Activated CD4-positive, alpha-beta T cell treated with anti-CD3 and anti-CD28 coated beads, Interleukin-2, Interleukin-4, amounts not matched to agents 100 ng/mL and 50 ng/mL, durations not matched to agents 16 hours and 8 hours (primary cell): ENCODE measurements around the gene JUNB.
A peak's percentile ranks its signal among the peaks of the same experiment; 100 is the strongest.

ENCODE experiments used
- DNase-seq: peaks from one replicate; pipeline ENCODE4 v3.0.0-alpha.2; 2020; ENCODE audit warnings: low spot score

JUNB gene

DNA sequence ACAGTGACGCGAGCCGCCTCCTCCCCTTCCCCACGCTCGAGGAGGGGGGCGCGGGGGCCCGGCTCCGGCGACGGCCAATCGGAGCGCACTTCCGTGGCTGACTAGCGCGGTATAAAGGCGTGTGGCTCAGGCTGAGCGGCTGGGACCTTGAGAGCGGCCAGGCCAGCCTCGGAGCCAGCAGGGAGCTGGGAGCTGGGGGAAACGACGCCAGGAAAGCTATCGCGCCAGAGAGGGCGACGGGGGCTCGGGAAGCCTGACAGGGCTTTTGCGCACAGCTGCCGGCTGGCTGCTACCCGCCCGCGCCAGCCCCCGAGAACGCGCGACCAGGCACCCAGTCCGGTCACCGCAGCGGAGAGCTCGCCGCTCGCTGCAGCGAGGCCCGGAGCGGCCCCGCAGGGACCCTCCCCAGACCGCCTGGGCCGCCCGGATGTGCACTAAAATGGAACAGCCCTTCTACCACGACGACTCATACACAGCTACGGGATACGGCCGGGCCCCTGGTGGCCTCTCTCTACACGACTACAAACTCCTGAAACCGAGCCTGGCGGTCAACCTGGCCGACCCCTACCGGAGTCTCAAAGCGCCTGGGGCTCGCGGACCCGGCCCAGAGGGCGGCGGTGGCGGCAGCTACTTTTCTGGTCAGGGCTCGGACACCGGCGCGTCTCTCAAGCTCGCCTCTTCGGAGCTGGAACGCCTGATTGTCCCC lies at the start of gene JUNB:
TSS of gene JUNB (plus strand) at position 142 of the 706 bp plus-strand sequence. CDS start at position 428, 286 bp downstream.
- DNase-seq, result peak; percentile 99

DNA sequence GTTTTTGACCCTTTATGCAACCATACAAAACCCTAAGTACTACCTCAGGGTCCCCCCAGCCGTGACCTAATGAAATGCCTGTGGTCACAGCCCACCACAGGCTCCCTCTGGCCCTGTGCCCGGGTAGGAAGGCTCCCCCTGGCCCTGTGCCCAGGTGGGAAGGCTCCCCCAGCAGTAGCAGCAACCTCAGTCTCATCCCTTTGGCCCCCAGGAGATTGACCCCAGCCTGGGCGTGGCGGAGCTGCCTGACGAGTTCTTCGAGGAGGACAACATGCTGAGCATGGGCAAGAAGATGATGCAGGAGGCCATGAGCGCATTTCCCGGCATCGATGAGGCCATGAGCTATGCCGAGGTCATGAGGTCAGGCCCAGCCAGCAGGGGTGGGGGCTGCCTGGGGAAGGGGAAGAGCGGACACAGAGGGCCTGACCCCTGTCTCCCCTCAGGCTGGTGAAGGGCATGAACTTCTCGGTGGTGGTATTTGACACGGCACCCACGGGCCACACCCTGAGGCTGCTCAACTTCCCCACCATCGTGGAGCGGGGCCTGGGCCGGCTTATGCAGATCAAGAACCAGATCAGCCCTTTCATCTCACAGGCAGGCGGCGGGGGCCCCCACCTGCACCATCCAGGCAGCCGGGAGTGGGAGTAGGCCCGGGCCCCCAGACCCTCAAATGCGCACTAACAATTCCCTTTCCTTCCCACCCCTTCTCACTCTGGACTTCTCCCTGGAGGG lies 46.0 kb upstream of the JUNB start:
- DNase-seq, result no peak

DNA sequence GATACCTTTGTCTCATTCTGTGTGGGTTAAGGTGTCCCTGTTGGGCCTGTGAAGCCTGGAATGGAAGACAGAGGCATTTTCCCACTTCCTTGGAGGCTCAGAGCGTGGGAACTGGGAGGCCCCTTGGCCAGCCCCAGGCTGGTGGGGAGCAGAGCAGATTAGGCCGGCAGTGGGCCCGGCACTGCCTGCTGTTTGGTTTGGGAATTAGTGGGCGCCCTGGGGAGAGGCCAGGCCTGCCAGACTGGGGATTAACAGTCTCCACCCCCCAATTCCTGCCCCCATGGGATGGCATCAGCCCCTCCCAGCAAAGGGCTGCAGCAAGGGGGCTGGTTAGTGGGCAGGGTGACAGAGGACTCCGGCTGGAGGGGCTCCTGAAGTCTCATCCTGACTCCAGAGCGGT lies 42.8 kb upstream of the JUNB start:
- DNase-seq, result no peak

DNA sequence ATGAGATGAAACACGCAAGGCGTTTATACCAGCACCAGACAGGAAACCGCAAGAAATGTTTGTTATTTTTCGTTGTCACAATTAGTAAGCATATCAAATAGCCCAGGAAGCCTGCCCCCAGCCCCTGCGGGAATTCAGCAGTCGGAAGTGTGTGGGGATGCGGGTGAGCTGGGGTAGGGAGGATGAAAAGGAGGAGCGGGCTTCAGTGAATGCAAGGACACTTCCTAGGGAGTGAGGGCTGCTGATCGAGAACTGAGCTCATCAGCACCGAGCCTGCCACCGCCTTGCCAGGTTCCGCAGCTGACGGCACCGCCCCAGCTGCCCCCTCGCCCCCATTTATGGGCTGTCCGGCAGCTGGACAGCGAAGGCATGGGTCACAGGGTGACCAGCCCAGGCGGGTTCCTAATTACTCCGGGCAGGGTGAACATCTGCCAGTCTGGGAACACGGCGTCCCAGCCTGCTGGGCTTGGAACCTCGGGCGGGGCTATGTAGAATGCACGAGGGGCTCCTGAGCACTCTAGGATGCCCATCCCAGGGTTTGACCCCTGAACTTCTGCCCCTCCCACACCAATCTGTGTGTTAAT lies 41.3 kb upstream of the JUNB start:
- DNase-seq, result no peak

DNA sequence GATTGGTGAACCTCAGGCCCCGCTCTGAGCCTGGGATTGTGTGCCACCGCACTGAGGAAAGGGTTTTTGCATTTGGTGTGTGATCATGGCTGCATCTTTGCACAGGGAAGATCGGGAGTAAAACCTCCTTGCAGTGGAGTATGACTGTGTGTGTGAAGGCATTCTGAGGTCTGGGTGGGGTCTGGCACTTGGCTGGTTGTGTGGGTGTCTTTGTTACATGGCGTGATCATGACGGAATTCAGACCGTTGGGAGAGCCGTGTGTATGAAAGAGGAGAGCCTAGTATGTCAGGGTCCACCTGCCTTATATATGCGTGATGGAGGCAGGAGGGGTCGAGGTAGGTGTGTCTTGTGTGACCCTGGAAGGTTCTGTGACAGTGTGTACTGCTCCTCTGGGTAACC lies 40.4 kb upstream of the JUNB start:
- DNase-seq, result no peak

DNA sequence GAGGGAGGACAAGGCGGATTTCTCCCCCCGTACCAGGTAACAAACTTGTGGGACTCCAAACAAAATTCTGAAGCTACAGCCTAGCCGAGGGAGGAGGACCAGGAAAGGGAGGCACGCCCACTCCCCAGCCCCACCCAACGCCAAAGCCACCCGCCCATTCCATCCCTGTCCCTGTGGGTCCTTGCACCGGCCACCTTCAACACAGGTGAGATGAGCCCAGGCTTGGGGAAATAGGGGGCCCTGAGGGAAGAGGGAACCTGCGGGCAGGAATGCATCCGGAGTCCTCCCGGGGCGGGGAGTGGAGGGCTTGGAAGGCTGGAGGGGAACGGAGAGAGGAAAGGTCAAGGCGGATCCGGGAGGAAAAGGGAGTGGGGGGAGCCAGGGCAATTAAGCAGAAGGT lies 39.7 kb upstream of the JUNB start, which contains the start of gene BEST2:
TSS of gene BEST2 (plus strand) at position 157 of the 400 bp plus-strand sequence. CDS start 802 bp downstream, outside the sequence.
- no peak for DNase-seq

DNA sequence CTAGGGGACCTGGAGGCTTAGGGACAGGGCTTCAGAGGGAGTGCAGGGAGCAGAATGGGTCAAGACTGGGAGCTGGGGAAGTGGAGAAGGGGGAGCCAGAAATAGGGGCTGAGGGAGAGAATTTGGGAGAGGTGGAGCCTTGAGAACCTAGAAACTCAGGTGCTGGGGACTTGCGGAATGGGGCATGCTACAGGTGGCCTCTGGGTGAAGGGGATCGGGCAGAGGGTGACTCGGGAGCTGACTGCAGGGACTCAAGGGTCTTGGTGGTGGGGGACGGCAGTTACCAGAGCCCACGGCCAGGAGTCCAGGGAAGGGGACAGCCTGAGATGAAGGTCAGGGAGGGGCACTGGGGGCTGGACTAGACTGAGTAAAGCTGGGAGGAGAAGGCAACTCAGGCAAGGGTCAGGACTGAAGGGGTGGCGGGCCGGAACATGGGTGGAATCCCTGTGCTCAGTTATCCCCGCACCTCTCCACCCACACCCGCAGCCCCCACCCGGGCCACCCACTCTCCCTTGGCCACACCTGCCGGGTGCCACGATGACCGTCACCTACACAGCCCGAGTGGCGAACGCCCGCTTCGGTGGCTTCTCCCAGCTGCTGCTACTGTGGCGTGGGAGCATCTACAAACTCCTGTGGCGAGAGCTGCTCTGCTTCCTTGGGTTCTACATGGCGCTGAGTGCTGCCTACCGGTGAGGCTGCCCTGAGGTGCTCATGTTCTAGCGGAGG lies 39.1 kb upstream of the JUNB start:
- DNase-seq, result no peak

DNA sequence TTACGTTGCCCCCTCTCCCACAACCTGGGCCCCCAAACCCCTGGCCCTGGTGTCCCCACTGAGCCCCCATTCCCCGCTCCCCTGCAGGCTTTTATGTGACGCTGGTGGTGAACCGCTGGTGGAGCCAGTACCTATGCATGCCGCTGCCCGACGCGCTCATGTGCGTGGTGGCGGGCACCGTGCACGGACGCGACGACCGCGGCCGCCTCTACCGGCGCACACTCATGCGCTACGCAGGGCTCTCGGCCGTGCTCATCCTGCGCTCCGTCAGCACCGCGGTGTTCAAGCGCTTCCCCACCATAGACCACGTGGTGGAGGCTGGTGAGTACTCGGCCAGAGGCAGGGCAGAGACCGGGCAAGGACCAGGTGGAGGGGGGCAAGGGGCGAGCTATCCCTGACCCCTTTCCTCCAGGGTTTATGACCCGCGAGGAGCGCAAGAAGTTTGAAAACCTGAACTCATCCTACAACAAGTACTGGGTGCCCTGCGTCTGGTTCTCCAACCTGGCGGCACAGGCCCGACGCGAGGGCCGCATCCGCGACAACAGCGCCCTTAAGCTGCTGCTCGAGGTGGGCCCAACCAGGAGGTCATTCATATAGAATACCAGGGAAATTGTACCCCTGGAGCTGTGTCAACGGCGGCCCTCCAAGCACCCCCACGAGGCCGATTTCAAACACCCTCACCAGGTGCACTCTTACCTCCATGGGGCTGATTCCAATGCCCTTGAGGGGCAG lies 36.7 kb upstream of the JUNB start:
- no peak for DNase-seq

DNA sequence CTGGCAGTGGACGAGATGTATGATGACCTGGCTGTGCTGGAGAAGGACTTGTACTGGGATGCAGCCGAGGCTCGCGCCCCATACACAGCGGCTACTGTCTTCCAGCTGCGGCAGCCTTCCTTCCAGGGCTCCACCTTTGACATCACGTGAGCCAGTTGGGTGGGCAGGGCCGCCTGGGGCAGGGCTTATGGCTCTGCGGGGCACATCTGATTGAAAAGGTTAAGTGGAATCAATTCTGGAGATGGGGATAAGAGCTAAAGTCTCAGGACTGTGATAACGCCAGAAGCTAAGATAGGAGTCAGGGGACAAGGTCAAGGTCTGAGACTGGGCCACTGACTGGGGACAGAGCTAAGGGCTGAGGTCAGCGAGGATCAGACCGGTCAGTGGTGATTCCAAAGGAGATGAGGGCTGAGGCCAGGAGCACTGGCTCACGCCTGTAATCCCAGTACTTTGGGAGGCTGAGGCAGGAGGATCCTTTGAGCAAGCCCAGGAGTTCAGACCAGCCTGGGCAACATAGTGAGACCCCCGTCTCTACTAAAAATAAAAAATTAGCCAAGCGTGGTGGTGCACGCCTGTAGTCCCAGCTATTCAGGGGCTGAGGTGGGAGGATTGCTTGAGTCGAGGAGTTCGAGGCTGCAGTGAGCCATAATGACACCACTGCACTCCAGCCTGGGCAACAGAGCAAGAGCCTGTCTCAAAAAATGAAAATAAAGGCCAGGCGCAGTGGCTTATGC lies 35.0 kb upstream of the JUNB start:
- DNase-seq, result no peak

DNA sequence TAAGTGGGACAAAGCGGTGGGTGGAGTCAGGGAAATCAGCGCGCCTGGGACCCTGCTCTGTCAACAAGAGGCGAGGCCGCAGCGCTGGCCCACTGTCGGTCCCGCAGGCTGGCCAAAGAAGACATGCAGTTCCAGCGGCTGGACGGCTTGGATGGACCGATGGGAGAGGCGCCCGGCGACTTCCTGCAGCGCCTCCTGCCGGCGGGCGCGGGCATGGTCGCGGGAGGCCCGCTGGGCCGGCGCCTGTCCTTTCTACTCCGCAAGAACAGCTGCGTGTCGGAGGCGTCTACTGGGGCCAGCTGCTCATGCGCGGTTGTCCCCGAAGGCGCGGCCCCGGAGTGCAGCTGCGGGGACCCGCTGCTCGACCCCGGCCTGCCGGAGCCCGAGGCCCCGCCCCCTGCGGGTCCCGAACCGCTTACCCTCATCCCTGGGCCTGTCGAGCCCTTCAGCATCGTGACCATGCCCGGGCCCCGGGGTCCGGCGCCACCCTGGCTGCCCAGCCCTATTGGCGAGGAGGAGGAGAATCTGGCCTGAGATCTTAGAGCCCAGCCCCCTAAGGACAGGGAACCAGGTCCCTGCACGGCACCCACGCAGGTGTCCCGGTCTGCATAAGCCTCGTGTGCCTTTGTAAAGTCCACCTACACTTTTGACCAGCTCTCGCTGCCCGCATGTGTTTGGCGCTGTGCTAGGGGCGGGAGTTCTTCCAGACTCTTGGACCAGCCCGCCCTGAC lies 33.6 kb upstream of the JUNB start:
- peak; percentile 58 for DNase-seq

DNA sequence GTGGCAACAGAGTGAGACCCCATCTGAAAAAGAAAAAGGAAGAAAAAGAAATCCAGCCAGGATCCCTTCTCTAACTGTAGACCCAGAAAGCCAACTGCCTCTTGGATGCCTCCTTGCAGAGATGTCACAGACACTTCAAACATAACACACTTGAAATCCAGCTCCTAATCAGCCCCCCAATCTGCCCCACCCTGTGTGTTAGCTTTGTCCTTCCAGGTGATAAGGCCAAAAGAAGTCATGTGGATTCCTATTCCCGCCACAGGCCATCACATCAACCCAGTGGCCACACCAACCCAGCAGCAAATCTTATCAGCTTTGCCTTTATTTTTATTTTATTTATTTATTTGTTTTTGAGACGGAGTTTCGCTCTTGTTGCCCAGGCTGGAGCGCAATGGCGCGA lies 31.6 kb upstream of the JUNB start:
- no peak for DNase-seq

DNA sequence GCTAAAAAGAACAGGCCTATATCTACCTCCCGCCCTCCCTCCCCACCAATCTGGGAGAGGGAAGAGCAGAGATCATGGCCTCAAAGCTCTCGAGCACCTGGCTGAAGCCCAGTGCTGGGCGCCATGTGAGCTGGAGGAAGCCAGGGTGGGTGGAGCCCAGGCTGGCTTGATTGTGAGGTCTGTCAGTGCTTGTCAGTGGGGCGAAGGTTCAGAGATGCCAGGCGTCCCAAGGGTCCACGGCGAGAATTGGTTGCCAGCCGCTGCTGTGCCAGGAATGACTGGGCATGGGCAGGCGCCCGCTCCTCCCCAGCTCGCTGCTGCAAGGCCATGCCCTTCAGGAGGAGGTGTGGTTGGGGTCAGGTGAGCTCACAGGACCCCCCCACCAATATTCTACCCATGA lies 28.2 kb upstream of the JUNB start:
- DNase-seq, result no peak

DNA sequence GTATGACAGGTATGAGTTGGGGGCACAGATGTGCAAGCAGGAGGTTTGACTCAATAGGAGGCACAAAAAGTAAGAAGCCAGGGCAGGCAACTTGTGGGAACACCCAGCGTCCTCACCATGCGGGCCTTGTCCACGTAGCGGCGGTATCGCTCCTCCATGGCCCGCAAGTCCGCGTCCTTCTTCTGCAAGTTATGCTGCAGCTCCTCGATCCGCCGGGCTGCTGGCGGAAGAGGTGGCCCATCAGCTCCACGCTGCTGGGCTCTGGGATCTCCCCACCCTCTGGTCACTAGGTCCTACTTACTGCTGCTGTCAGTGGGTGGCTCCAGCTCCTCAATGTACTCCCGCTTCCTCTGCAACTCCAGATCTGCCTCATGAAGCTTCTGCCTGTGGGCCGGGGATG lies 26.6 kb upstream of the JUNB start:
- DNase-seq, result no peak

DNA sequence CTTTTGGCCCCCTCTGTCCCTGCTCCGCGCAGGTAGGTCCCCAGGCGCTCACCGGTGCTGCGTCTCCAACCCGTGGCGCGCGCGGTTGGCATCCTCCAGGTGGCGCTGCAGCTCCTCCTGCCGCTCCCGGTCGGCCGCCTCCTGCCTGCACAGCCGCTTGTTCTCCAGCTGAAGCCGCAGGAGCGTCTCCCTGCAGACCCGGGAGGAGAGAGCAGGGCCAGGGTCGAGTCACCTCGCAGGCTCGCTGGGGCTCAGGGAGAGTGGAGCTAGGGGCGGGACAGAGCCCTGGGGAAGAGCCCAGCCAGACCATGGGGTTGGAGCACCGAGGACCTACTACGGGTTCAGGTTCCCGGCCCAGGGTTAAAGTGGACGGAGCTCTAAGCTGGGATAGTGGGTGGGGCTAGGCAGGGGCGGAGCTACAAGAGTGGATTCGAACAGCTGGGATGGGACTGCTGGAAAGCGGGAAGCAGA lies 25.2 kb upstream of the JUNB start:
- DNase-seq, result peak; percentile 67

DNA sequence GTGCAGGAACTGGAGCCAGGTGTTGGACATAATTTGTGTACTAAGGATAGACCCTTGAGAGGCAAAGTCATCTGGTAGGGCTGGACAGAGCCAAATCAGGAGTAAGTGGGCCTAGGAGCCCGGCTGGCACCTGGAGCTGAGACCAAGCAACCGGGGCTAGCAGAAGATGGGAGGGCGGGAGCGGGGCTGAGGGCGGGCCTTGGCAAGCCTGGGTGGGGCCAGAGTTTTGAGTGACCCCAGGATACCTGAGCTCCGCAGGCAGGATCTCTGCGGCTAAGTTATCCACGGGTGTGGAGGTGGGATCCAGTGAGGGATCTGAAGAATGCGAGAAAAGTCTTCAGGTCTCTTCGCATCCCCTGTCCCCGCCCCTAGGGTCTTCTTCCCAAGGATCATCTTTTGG lies 24.1 kb upstream of the JUNB start:
- no peak for DNase-seq

DNA sequence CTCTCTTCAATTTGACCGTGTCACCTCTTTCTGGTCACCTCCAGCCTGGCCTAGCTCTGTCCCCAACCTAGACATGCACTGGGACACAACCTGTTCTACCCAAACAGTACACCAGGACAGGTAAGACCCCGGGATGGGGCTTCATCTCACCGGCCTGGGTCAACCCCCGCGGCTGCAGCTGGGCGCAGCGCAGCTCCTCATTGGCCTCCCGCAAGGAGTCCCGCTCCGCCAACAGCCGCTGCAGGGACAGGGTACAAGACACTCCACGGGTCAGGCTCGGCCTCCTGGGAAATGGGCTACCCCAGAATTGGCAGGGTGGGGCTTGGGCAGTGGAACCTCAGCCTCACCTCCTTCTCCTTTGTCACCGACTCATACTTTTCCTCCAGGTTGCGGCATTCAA lies 23.6 kb upstream of the JUNB start:
- no peak for DNase-seq

DNA sequence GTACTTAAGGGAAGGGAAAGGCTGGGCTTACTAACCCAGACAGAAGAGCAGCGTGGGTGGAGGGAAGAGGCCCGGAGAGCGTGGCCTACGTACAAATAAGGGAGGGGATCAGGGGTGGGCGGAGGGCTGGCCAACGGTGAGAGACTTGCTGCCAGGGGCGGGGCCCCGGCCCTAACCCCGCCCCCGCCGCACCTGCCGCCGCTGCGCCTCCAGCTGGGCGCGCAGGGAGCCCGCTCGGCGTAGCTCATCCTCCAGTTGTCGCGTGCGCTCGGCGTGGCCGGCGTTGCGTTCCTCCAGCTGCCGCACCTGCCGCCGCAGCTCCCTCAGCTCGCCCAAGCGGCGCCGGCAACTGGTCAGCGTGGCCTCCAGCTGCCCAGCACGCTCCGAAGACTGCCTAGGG lies 21.6 kb upstream of the JUNB start:
- DNase-seq, result peak; percentile 57

DNA sequence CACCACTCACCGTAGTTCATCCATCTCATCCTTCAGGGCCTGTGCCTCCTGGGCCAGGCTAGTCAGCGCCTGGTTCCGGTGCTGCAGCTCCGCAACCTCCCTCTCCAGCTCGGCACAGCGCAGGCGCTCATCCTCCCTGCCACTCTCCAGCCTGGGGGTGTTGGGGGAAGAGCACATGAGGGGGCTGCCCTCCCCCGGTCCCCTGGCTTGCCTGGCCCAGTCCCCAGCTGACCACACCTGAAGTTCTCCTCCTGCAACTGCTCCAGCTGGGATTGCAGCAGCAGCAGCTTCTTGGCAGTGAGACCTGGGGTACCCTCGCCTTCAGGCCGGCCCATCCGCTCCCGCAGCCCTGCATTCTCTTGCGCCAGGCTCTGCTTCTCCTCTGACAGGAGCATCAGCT lies 20.4 kb upstream of the JUNB start:
- no peak for DNase-seq

DNA sequence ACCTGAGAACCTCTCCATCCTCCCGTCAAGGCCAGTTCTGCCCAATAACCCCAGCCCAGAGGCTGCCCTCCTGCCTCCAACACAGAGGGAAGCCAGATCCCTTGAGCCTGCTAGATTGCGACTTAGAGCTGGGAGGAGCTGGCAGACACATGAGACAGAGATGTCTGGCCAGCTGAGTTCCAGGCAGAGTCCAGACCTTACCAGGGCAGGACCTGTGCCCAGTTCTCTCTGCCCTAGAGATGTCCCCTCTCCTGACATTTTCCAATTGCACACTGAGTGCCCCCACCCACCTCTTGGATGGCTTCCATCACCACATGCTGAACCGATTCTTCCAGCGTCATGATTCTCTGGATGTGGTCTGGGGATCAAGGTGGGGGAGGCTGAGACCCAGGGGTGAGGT lies 19.0 kb upstream of the JUNB start:
- DNase-seq, result no peak

DNA sequence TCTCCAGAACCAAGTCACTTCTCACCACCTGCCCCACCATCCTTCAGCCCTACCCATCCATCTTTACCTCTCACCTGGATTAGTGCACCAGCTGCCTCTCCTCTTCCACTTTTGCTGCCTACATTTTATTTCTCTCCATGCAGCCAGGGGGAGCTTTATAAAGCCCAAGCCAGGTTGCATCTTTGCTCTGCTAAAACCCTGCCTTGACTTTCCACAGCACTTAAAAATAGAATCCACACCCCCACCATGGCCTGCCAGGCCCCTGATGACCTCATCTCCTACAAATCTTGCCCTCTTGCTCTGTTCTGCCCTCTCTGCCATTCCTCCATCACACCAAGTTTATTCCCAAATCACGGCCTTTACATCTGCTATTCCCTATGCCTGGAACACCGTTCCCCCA lies 17.7 kb upstream of the JUNB start:
- DNase-seq, result no peak
